GM21529 (cell line): ENCODE results near the gene TNPO2.

Experiments
- ATAC-seq: cut with Tn5 transposase; IDR thresholded peaks from one replicate; pipeline ENCODE4 v1.9.1; 2021; ENCODE audit not compliant: unreplicated experiment

The TNPO2 gene

DNA sequence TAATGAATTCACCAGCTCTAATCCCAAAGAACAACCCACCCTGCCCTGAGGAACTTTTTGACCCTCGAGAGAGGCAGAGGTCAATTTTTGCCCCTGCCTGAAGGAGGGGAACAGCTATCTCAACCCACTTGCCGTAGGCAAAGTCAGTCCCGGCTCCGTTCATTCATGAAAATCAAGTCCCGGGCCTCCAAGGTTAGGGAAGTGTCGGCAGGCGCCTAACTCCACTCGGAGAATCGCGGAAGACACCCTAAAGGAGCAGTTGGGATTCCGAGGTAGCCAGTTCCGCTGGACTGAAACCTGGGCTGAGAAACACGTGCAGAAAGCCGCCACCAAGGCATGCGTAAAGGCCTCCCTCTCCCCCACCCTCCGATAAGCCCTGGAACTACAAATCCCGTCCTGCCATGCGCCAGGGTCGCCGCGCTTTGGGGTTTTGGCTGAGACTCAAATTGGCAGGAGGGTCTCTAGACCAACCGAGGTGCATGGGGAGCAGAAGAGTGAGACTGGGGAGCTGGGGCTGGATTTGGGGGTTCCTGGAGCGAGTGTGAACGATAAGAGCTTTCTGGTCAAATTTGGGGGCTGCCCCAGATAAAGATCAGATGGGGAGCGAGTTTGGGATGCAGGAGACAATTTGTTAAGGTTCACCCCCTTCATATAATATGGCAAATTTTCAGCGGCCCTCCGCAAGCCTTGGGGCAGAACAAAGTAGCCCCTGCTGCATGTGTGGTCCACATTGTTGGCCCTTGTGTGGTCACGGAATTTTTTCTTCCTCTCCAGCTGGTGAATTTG lies at the start of gene TNPO2:
TSS of gene TNPO2 (minus strand) at position 292 of the 786 bp plus-strand sequence. CDS start 2,955 bp downstream, outside the sequence.
- ATAC-seq, result no peak

GRCh38 chr19:12772323-12772722 lies 48.6 kb upstream of the TNPO2 start:
- no peak for ATAC-seq

GRCh38 chr19:12770922-12771321 lies 47.2 kb upstream of the TNPO2 start:
- ATAC-seq, result no peak

DNA sequence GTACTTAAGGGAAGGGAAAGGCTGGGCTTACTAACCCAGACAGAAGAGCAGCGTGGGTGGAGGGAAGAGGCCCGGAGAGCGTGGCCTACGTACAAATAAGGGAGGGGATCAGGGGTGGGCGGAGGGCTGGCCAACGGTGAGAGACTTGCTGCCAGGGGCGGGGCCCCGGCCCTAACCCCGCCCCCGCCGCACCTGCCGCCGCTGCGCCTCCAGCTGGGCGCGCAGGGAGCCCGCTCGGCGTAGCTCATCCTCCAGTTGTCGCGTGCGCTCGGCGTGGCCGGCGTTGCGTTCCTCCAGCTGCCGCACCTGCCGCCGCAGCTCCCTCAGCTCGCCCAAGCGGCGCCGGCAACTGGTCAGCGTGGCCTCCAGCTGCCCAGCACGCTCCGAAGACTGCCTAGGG lies 46.0 kb upstream of the TNPO2 start:
- no peak for ATAC-seq

DNA sequence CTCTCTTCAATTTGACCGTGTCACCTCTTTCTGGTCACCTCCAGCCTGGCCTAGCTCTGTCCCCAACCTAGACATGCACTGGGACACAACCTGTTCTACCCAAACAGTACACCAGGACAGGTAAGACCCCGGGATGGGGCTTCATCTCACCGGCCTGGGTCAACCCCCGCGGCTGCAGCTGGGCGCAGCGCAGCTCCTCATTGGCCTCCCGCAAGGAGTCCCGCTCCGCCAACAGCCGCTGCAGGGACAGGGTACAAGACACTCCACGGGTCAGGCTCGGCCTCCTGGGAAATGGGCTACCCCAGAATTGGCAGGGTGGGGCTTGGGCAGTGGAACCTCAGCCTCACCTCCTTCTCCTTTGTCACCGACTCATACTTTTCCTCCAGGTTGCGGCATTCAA lies 43.9 kb upstream of the TNPO2 start:
- ATAC-seq, result no peak

GRCh38 chr19:12767150-12767549 lies 43.4 kb upstream of the TNPO2 start:
- no peak for ATAC-seq

DNA sequence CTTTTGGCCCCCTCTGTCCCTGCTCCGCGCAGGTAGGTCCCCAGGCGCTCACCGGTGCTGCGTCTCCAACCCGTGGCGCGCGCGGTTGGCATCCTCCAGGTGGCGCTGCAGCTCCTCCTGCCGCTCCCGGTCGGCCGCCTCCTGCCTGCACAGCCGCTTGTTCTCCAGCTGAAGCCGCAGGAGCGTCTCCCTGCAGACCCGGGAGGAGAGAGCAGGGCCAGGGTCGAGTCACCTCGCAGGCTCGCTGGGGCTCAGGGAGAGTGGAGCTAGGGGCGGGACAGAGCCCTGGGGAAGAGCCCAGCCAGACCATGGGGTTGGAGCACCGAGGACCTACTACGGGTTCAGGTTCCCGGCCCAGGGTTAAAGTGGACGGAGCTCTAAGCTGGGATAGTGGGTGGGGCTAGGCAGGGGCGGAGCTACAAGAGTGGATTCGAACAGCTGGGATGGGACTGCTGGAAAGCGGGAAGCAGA lies 42.4 kb upstream of the TNPO2 start:
- no peak for ATAC-seq

DNA sequence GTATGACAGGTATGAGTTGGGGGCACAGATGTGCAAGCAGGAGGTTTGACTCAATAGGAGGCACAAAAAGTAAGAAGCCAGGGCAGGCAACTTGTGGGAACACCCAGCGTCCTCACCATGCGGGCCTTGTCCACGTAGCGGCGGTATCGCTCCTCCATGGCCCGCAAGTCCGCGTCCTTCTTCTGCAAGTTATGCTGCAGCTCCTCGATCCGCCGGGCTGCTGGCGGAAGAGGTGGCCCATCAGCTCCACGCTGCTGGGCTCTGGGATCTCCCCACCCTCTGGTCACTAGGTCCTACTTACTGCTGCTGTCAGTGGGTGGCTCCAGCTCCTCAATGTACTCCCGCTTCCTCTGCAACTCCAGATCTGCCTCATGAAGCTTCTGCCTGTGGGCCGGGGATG lies 41.0 kb upstream of the TNPO2 start:
- ATAC-seq, result no peak

DNA sequence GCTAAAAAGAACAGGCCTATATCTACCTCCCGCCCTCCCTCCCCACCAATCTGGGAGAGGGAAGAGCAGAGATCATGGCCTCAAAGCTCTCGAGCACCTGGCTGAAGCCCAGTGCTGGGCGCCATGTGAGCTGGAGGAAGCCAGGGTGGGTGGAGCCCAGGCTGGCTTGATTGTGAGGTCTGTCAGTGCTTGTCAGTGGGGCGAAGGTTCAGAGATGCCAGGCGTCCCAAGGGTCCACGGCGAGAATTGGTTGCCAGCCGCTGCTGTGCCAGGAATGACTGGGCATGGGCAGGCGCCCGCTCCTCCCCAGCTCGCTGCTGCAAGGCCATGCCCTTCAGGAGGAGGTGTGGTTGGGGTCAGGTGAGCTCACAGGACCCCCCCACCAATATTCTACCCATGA lies 39.4 kb upstream of the TNPO2 start:
- ATAC-seq, result no peak

DNA sequence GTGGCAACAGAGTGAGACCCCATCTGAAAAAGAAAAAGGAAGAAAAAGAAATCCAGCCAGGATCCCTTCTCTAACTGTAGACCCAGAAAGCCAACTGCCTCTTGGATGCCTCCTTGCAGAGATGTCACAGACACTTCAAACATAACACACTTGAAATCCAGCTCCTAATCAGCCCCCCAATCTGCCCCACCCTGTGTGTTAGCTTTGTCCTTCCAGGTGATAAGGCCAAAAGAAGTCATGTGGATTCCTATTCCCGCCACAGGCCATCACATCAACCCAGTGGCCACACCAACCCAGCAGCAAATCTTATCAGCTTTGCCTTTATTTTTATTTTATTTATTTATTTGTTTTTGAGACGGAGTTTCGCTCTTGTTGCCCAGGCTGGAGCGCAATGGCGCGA lies 36.0 kb upstream of the TNPO2 start:
- no peak for ATAC-seq

DNA sequence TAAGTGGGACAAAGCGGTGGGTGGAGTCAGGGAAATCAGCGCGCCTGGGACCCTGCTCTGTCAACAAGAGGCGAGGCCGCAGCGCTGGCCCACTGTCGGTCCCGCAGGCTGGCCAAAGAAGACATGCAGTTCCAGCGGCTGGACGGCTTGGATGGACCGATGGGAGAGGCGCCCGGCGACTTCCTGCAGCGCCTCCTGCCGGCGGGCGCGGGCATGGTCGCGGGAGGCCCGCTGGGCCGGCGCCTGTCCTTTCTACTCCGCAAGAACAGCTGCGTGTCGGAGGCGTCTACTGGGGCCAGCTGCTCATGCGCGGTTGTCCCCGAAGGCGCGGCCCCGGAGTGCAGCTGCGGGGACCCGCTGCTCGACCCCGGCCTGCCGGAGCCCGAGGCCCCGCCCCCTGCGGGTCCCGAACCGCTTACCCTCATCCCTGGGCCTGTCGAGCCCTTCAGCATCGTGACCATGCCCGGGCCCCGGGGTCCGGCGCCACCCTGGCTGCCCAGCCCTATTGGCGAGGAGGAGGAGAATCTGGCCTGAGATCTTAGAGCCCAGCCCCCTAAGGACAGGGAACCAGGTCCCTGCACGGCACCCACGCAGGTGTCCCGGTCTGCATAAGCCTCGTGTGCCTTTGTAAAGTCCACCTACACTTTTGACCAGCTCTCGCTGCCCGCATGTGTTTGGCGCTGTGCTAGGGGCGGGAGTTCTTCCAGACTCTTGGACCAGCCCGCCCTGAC lies 34.0 kb upstream of the TNPO2 start:
- no peak for ATAC-seq

GRCh38 chr19:12756150-12756883 lies 32.6 kb upstream of the TNPO2 start:
- no peak for ATAC-seq

- no peak for ATAC-seq
Observed at GRCh38 chr19:12754465-12755196, 30.9 kb upstream of the TNPO2 start.

DNA sequence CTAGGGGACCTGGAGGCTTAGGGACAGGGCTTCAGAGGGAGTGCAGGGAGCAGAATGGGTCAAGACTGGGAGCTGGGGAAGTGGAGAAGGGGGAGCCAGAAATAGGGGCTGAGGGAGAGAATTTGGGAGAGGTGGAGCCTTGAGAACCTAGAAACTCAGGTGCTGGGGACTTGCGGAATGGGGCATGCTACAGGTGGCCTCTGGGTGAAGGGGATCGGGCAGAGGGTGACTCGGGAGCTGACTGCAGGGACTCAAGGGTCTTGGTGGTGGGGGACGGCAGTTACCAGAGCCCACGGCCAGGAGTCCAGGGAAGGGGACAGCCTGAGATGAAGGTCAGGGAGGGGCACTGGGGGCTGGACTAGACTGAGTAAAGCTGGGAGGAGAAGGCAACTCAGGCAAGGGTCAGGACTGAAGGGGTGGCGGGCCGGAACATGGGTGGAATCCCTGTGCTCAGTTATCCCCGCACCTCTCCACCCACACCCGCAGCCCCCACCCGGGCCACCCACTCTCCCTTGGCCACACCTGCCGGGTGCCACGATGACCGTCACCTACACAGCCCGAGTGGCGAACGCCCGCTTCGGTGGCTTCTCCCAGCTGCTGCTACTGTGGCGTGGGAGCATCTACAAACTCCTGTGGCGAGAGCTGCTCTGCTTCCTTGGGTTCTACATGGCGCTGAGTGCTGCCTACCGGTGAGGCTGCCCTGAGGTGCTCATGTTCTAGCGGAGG lies 28.5 kb upstream of the TNPO2 start:
- ATAC-seq, result no peak

- no peak for ATAC-seq
Observed at GRCh38 chr19:12751635-12752034, 27.9 kb upstream of the TNPO2 start, which contains the start of gene BEST2. Gene BEST2 (plus strand): TSS chr19:12751791. CDS start chr19:12752593, 802 bp downstream.

DNA sequence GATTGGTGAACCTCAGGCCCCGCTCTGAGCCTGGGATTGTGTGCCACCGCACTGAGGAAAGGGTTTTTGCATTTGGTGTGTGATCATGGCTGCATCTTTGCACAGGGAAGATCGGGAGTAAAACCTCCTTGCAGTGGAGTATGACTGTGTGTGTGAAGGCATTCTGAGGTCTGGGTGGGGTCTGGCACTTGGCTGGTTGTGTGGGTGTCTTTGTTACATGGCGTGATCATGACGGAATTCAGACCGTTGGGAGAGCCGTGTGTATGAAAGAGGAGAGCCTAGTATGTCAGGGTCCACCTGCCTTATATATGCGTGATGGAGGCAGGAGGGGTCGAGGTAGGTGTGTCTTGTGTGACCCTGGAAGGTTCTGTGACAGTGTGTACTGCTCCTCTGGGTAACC lies 27.1 kb upstream of the TNPO2 start:
- ATAC-seq, result no peak

DNA sequence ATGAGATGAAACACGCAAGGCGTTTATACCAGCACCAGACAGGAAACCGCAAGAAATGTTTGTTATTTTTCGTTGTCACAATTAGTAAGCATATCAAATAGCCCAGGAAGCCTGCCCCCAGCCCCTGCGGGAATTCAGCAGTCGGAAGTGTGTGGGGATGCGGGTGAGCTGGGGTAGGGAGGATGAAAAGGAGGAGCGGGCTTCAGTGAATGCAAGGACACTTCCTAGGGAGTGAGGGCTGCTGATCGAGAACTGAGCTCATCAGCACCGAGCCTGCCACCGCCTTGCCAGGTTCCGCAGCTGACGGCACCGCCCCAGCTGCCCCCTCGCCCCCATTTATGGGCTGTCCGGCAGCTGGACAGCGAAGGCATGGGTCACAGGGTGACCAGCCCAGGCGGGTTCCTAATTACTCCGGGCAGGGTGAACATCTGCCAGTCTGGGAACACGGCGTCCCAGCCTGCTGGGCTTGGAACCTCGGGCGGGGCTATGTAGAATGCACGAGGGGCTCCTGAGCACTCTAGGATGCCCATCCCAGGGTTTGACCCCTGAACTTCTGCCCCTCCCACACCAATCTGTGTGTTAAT lies 26.3 kb upstream of the TNPO2 start:
- ATAC-seq, result no peak

GRCh38 chr19:12748489-12748888 lies 24.8 kb upstream of the TNPO2 start:
- ATAC-seq, result no peak

DNA sequence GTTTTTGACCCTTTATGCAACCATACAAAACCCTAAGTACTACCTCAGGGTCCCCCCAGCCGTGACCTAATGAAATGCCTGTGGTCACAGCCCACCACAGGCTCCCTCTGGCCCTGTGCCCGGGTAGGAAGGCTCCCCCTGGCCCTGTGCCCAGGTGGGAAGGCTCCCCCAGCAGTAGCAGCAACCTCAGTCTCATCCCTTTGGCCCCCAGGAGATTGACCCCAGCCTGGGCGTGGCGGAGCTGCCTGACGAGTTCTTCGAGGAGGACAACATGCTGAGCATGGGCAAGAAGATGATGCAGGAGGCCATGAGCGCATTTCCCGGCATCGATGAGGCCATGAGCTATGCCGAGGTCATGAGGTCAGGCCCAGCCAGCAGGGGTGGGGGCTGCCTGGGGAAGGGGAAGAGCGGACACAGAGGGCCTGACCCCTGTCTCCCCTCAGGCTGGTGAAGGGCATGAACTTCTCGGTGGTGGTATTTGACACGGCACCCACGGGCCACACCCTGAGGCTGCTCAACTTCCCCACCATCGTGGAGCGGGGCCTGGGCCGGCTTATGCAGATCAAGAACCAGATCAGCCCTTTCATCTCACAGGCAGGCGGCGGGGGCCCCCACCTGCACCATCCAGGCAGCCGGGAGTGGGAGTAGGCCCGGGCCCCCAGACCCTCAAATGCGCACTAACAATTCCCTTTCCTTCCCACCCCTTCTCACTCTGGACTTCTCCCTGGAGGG lies 21.6 kb upstream of the TNPO2 start:
- ATAC-seq, result no peak
